ENCODE results near the gene SPATA32.

- TF ChIP-seq CTCF (IDR thresholded peaks at IDR 0.05) = no peak
- TF ChIP-seq POLR2A (IDR thresholded peaks at IDR 0.05; ENCODE audit: low read depth) = no peak
Measured at GRCh38 chr17:45230787-45231480, 31.0 kb downstream of the SPATA32 start.
